ENCODE data around the gene TAOK3.

TAOK3 gene

GRCh38 chr12:118342090-118342489 lies 30.6 kb downstream of the TAOK3 start:
- TF ChIP-seq, protein P1, sequence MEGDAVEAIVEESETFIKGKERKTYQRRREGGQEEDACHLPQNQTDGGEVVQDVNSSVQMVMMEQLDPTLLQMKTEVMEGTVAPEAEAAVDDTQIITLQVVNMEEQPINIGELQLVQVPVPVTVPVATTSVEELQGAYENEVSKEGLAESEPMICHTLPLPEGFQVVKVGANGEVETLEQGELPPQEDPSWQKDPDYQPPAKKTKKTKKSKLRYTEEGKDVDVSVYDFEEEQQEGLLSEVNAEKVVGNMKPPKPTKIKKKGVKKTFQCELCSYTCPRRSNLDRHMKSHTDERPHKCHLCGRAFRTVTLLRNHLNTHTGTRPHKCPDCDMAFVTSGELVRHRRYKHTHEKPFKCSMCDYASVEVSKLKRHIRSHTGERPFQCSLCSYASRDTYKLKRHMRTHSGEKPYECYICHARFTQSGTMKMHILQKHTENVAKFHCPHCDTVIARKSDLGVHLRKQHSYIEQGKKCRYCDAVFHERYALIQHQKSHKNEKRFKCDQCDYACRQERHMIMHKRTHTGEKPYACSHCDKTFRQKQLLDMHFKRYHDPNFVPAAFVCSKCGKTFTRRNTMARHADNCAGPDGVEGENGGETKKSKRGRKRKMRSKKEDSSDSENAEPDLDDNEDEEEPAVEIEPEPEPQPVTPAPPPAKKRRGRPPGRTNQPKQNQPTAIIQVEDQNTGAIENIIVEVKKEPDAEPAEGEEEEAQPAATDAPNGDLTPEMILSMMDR (IDR thresholded peaks at IDR 0.05) = no peak
- H3K4me1 Mint-ChIP-seq = no peaks in the 10 kb centered on the region
- H3K4me3 Mint-ChIP-seq = no peak overlapping the region
- no peak overlapping the region for H3K27ac Mint-ChIP-seq
- H3K36me3 Mint-ChIP-seq (ENCODE audit: low read depth) = no peaks in the 10 kb centered on the region
- DNase-seq = no peak
- H3K27me3 Mint-ChIP-seq (ENCODE audit: low read depth, poor library complexity) = no peaks in the 10 kb centered on the region
- H3K9me3 Mint-ChIP-seq = no peaks in the 10 kb centered on the region

DNA sequence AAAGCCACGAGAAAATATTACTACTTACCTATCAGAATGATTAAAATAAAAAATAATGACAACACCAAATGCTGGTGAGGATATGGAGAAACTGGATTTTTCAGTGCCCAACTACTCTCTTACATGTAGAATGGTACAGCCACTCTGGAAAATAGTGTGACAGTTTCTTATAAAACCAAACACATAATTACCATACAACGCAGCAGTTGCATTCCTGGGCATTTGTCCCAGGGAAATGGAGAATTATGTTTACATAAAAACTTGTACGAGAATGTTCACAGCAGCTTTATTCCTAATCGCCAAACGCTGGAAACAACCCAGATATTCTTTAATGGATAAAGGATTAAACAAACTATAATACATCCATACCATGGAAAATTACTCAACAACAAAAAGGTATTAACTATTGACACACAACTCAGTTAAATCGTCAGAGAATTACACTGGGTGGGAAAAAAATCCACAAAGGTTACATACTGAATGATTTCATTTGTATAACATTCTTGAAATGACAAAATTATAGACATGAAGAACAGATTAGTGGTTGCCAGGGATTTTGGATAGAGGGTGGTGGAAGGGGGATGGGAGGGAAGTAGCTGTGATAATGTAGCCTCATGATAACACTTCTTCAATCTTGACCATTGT lies 35.4 kb downstream of the TAOK3 start:
- Mint-ChIP-seq H3K27ac (no peak overlapping the region), H3K36me3 (ENCODE audit: low read depth) (no peaks in the 10 kb centered on the region), H3K27me3 (ENCODE audit: low read depth, poor library complexity) (peaks cover 12% of the 10 kb centered on the region), H3K9me3 (no peaks in the 10 kb centered on the region), H3K4me1 (no peaks in the 10 kb centered on the region), H3K4me3 (no peak overlapping the region)
- DNase-seq = no peak
- TF ChIP-seq, protein P1 (IDR thresholded peaks at IDR 0.05) = no peak

DNA sequence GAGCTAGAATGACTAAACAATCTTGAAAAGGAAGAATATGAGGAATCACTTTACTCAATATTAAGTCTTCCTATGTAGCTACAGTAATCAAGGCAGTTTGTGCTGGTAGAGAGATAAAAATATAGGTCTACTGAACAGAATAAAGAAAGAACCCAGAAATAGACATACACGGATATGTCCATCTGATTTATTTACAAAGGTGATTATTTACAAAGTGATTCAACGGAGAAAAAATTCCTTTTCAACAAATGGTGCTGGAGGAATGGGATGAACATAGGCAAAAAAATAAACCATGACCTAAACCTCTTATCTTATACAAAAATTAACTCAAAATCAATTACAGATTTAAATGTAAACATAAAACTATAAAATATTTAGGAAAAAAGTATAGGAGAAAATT lies 36.6 kb downstream of the TAOK3 start:
- Mint-ChIP-seq H3K27ac (no peak overlapping the region), H3K27me3 (ENCODE audit: low read depth, poor library complexity) (peaks cover 12% of the 10 kb centered on the region), H3K36me3 (ENCODE audit: low read depth) (no peaks in the 10 kb centered on the region), H3K9me3 (no peaks in the 10 kb centered on the region), H3K4me3 (no peak overlapping the region), H3K4me1 (no peaks in the 10 kb centered on the region)
- TF ChIP-seq, protein P1 (IDR thresholded peaks at IDR 0.05) = no peak
- no peak for DNase-seq

DNA sequence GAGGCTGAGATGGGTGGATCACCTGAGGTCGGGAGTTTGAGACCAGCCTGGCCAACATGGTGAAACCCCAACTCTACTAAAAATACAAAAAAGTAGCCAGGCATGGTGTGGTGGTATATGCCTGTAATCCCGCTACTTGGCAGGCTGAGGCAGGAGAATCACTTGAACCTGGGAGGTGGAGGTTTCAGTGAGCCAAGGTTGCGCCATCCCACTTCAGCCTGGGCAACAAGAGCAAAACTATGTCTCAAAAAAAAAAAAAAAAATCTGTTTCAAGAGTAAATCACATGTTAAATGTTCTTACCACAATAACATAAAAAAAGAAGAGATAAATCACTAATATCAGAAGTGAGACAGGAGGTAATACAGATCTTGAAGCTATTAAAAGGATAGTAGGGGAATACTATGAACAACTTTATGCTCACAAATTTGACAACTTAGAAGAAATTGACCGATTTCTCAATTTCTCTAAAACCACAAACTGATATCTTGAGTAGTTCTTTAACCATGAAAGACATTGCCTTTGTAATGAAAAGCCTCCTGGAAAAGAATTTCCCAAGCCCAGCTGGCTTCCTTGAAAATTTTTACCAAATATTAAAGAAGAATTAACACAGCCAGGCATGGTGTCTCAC lies 37.7 kb downstream of the TAOK3 start:
- H3K9me3 Mint-ChIP-seq = no peaks in the 10 kb centered on the region
- TF ChIP-seq, protein P1 (IDR thresholded peaks at IDR 0.05) = no peak
- no peaks in the 10 kb centered on the region for H3K36me3 Mint-ChIP-seq (ENCODE audit: low read depth)
- H3K27me3 Mint-ChIP-seq (ENCODE audit: low read depth, poor library complexity) = peaks cover 12% of the 10 kb centered on the region
- H3K4me3 Mint-ChIP-seq = no peak overlapping the region
- H3K4me1 Mint-ChIP-seq = no peaks in the 10 kb centered on the region
- no peak for DNase-seq
- no peak overlapping the region for H3K27ac Mint-ChIP-seq

- H3K27me3 Mint-ChIP-seq (ENCODE audit: low read depth, poor library complexity) = peaks cover 12% of the 10 kb centered on the region
- H3K4me1 Mint-ChIP-seq = no peaks in the 10 kb centered on the region
- TF ChIP-seq, protein P1 (IDR thresholded peaks at IDR 0.05) = no peak
- no peaks in the 10 kb centered on the region for H3K36me3 Mint-ChIP-seq (ENCODE audit: low read depth)
- no peaks in the 10 kb centered on the region for H3K9me3 Mint-ChIP-seq
- no peak overlapping the region for H3K27ac Mint-ChIP-seq
- no peak overlapping the region for H3K4me3 Mint-ChIP-seq
- no peak for DNase-seq
These were observed 38.5 kb downstream of the TAOK3 start for GRCh38 chr12:118334241-118334640.

DNA sequence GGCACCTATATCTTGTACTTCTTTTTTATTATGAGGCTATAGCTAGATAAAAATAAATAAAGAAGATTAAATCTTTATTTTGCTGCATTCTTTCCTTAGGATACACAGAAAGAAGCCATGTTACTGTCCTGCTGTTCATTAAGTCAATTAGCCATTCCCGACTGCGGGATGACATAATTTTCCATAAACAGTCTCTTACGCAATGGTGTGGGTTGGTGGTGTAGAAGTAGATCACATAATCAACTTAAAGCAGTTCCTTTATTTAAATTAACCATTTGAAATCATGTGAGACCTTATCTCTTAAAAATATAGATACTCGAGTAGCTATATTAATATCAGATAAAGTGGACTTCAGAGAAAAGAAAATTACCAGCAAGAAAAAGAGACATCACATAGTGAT lies 40.2 kb downstream of the TAOK3 start:
- H3K27me3 Mint-ChIP-seq (ENCODE audit: low read depth, poor library complexity) = peaks cover 17% of the 10 kb centered on the region
- no peaks in the 10 kb centered on the region for H3K9me3 Mint-ChIP-seq
- no peak for DNase-seq
- no peaks in the 10 kb centered on the region for H3K4me1 Mint-ChIP-seq
- no peak overlapping the region for H3K4me3 Mint-ChIP-seq
- TF ChIP-seq, protein P1 (IDR thresholded peaks at IDR 0.05) = no peak
- H3K36me3 Mint-ChIP-seq (ENCODE audit: low read depth) = no peaks in the 10 kb centered on the region
- H3K27ac Mint-ChIP-seq = no peak overlapping the region
